ENCODE data around the gene NOL11. TPM values are rescaled to one million over a fixed set of nuclear protein-coding genes. Genes with fewer than 3 reads are reported as not detected.

Gene NOL11
- total and polyA plus RNA-seq, 2 of the 8 experiments (the other 6 are each of a cell fraction or from before 2014, with no cell fraction given): 58.0 to 97.2 TPM

DNA sequence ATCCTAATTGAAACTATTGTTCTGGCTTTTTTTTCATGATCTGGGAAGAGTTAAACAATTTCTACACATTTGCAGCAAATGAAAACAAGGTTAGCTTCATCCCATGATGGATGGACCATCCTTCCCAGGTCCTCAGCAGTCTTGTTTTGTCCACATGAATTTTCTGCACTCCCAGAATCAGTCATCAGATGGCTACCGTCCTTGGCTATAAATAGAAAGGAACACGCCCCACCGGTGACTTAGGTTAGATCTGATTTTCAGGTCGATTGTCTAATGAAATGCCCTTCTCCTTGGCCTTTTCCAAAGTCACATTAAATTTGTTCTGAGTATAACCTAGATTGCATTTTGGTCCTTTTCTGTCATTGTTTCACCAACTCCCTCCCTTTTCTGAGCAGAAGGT, 41.4 kb upstream of the NOL11 start:
- 90% methylated on average over 4 of the region's 4 CpGs; no CpG with 5 or more reads in 1 of the 2 experiments for WGBS, 2 experiments (ENCODE audit: extremely low coverage in 1 of 2, insufficient coverage in 1 of 2, insufficient read length in 1 of 2, insufficient replicate concordance in 2 of 2, low coverage in 1 of 2, low lambda C conversion rate in 2 of 2, missing lambda C conversion rate in 1 of 2)
- POLR2A ChIA-PET (ENCODE audit: partially characterized antibody): no interaction called here
- CTCF ChIA-PET (ENCODE audit: partially characterized antibody): interaction anchor here (0.6 to 1.1 kb wide), 2 partner anchors 289 to 292 kb away, joined by 3 read pairs; no protein-coding TSS in a partner anchor
- no peak for TF ChIP-seq BRCA1 (IDR thresholded peaks at IDR 0.05; ENCODE audit: low read depth, low read length)

More for the DNA sequence above, 41.4 kb upstream of the NOL11 start:
- Histone ChIP-seq H3K36me3 (ENCODE audit: control insufficient read depth in 2 of 4, insufficient read depth in 4 of 4, low read length in 3 of 4) (no peaks in the 10 kb centered on the region; a peak in 1 of 8 replicates), H2AFZ (ENCODE audit: low read length) (no peak overlapping the region), H3K27ac (ENCODE audit: low read depth, low read length) (no peak overlapping the region), H3K4me1 (replicated peaks in 1 of 4; ENCODE audit: control insufficient read depth in 3 of 4, insufficient read depth in 4 of 4, low read length in 3 of 4) (no peaks in the 10 kb centered on the region), H3K27me3 (replicated peaks in 1 of 4; ENCODE audit: control insufficient read depth in 3 of 4, extremely low read depth in 1 of 4, insufficient read depth in 3 of 4, low read length in 3 of 4) (no peaks in the 10 kb centered on the region), H3K4me2 (ENCODE audit: insufficient read depth in 1 of 2, low read depth in 2 of 2, low read length in 2 of 2) (no peak overlapping the region), H4K8ac (ENCODE audit: extremely low read depth, insufficient read depth, low read length) (no peak overlapping the region), H3K14ac (ENCODE audit: insufficient read length) (no peak overlapping the region), H3K9me3 (ENCODE audit: insufficient read depth in 2 of 2, low read depth in 1 of 2, low read length in 1 of 2) (no peaks in the 10 kb centered on the region), H3K56ac (replicated peaks; ENCODE audit: insufficient read length, low read depth, low read length) (no peak overlapping the region), H3K4me3 (ENCODE audit: extremely low read depth in 1 of 4, insufficient read depth in 2 of 4, low read depth in 3 of 4, low read length in 4 of 4) (no peak overlapping the region), H3K4ac (replicated peaks; ENCODE audit: insufficient read length, low read depth, low read length) (no peak overlapping the region), H2AK5ac (ENCODE audit: low read depth, low read length) (no peak overlapping the region), H4K91ac (replicated peaks; ENCODE audit: insufficient read length, low read length) (no peak overlapping the region), H4K20me1 (replicated peaks in 1 of 2; ENCODE audit: control insufficient read depth in 1 of 2, insufficient read depth in 2 of 2, low read length in 2 of 2) (no peaks in the 10 kb centered on the region), H4K5ac (ENCODE audit: insufficient read length, low read depth, low read length) (no peak overlapping the region), H3K23me2 (ENCODE audit: low read depth, low read length) (no peaks in the 10 kb centered on the region), H3K79me1 (ENCODE audit: low read depth, low read length) (no peaks in the 10 kb centered on the region), H2BK120ac (replicated peaks; ENCODE audit: low read depth, low read length) (no peak overlapping the region), H3K18ac (ENCODE audit: extremely low read depth, low read length) (no peak overlapping the region), H2BK15ac (ENCODE audit: low read length) (no peak overlapping the region), H2BK12ac (ENCODE audit: low read depth, low read length) (no peak overlapping the region), H2BK5ac (ENCODE audit: low read depth, low read length) (no peak overlapping the region), H2BK20ac (ENCODE audit: low read length) (no peak overlapping the region), H3K9ac (replicated peaks in 1 of 4; ENCODE audit: extremely low read depth in 1 of 4, low read depth in 3 of 4, low read length in 3 of 4) (no peak overlapping the region), H3K23ac (ENCODE audit: insufficient read length) (no peak overlapping the region), H3K79me2 (ENCODE audit: control insufficient read depth in 1 of 2, insufficient read depth in 2 of 2, low read length in 2 of 2) (no peaks in the 10 kb centered on the region)
- FAIRE-seq (no peak), DNase-seq (ENCODE audit: low read depth in 1 of 2, low spot score in 2 of 2) (no peak)
